Cerebellar cortex (tissue), 1 donor: ENCODE measurements around the gene CASR.
"Not testable (repeated sequence)": the region's sequence is repeated elsewhere in the genome, so short reads cannot be mapped to it uniquely, and the experiment has no call there.

ENCODE experiments used
- DNase-seq: peaks from one replicate; pipeline ENCODE4 v3.0.0-alpha.2; 2015; ENCODE audit warnings: low spot score

CASR gene, protein sequence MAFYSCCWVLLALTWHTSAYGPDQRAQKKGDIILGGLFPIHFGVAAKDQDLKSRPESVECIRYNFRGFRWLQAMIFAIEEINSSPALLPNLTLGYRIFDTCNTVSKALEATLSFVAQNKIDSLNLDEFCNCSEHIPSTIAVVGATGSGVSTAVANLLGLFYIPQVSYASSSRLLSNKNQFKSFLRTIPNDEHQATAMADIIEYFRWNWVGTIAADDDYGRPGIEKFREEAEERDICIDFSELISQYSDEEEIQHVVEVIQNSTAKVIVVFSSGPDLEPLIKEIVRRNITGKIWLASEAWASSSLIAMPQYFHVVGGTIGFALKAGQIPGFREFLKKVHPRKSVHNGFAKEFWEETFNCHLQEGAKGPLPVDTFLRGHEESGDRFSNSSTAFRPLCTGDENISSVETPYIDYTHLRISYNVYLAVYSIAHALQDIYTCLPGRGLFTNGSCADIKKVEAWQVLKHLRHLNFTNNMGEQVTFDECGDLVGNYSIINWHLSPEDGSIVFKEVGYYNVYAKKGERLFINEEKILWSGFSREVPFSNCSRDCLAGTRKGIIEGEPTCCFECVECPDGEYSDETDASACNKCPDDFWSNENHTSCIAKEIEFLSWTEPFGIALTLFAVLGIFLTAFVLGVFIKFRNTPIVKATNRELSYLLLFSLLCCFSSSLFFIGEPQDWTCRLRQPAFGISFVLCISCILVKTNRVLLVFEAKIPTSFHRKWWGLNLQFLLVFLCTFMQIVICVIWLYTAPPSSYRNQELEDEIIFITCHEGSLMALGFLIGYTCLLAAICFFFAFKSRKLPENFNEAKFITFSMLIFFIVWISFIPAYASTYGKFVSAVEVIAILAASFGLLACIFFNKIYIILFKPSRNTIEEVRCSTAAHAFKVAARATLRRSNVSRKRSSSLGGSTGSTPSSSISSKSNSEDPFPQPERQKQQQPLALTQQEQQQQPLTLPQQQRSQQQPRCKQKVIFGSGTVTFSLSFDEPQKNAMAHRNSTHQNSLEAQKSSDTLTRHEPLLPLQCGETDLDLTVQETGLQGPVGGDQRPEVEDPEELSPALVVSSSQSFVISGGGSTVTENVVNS

DNA sequence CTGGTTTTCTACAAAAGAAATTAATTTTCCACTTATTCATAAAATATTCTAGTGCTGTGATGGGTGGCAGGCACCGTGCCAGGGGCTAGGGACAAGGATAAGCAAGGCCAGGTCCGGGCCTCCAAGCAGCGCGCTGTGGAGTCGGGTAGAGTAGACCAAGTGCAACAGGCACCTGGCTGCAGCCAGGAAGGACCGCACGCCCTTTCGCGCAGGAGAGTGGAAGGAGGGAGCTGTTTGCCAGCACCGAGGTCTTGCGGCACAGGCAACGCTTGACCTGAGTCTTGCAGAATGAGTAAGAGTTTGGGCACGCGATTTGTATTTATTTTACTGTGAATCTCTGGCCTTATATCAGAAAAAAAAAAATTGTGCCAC is at the start of gene CASR:
Gene CASR, plus strand, starts transcription at position 148 of the 372 bp plus-strand sequence. CDS start 70,522 bp downstream, outside the sequence.
- DNase-seq: no peak

DNA sequence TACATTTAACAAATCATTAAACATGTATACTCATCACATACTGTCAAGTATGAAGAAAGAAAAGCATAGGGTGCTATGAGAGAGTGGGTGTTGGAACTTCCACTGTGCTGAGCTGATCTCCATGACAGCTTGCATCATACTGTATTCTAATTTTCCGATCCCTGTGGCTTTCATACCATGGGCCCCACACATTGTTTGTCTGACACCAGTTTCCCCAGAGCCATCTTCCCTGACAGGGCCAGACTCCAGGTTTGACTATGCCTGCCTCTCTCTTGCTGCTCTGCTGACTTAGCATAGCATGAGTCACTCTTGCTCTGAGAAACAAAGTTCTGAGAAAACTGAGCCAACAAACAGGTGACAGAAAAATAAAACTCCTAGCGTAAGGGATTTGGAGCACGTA is 37.0 kb upstream of the CASR start:
- no peak for DNase-seq

DNA sequence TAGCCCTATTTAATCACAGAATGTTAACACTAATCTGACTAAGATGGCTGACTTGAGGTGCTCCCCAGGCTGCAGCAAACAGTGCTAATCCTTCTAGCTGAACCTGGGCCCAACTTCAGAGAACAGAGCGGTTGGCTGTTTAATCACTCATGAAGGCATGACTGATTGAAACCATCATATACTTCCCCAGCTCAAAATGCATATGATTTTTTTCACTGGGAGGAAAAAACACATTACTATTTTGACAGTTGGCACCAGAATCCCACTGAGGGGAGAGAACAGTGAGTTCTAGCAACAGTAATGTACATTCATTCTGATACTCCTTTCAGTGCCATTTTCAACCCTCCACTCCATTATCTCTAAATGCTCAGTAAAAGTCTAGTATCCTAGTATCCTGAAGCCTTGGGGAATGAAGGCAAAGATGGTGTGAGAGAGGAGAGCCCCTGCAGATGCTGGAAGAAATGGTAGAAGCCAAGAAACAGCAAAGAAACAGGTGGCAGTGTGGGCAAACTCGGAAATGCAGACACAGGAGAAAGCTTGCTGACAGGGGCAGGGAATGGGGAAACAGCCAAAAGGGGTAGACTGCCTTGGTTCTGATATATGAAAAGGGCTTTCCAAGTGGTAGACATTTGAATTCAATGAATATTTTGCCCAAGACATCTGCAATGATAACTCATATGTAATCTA is 34.4 kb upstream of the CASR start:
- DNase-seq: no peak

DNA sequence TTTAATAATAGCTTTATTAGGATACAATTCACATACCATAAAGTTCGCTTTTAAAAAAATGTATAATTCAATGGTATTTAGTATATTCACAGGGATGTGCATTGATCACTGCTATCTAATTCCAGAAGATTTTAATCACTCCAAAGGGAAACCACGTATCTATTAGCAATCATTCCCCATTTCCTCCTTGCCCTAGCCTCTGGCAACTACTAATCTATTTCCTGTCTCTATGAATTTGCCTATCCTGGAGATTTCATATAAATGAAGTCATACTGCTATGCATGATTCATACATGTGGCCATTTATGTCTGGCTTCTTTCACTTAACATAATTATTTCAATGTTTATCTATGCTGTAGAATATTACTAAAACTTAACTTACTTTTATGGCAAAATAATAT is 32.0 kb upstream of the CASR start:
- no peak for DNase-seq

DNA sequence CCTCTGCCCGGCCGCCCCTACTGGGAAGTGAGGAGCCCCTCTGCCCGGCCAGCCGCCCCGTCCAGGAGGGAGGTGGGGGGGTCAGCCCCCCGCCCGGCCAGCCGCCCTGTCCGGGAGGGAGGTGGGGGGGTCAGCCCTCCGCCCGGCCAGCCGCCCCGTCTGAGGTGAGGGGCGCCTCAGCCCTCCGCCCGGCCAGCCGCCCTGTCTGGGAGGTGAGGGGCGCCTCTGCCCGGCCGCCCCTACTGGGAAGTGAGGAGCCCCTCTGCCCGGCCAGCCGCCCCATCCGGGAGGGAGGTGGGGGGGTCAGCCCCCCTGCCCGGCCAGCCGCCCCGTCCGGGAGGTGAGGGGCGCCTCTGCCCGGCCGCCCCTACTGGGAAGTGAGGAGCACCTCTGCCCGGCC is 18.5 kb upstream of the CASR start:
- DNase-seq: not testable (repeated sequence)

DNA sequence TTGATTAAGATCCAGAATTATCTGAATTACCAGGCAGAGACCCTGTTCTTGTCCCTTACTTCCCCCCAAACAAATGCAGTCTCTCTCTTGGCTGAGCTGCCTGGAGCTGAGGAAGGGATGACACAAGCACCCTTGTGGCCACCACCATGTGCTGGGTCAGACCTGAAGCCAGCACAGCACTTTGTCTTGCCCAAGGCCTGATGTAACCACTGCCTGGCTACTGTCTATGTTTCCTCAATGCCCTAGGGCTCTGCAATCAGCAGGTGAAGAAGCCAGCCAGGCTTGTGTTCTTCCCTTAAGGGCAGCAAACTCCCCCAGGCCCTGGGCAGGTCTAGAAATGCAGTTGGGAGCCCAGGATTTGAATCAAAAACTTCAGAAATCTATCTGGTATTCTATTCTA is 15.8 kb upstream of the CASR start:
- no peak for DNase-seq

DNA sequence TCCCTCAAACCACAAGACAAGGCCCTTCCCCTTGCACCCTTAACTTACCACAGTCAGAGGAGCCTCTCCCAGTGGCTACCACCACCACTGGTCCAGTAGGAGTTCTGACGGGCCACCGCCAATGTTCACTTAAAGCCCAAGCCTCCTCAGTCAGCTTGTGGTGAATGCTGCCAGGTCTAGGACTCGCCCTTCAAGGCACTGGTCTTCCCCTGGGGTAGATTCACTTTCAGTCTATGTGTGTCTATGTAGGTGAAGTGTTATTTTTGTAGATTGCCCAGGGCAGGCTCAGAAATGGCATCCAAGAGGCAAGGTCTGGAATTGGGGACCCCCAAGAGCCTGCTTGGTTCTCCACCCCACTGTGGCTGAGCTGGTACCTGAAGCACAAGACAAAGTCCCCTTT is 15.4 kb upstream of the CASR start:
- DNase-seq: no peak

DNA sequence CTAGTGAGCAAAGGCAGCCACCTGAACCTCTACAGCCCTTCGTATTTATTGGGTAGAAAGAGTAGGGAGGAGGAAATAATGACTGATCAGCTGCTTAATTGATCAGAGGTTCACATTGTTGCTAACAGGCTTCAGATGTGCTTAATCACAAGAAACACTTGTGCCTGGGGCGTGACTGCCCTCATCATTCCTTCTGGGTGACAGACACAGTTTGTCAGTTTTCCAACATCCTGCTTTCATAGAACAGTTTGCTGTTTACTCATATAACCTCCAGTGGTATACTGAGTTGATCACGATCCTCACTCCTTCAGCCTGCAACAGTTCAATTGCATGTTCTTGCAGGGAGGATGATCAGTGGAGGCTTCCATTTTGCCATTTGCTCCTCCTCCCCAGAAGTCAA is 13.6 kb upstream of the CASR start:
- DNase-seq: no peak

DNA sequence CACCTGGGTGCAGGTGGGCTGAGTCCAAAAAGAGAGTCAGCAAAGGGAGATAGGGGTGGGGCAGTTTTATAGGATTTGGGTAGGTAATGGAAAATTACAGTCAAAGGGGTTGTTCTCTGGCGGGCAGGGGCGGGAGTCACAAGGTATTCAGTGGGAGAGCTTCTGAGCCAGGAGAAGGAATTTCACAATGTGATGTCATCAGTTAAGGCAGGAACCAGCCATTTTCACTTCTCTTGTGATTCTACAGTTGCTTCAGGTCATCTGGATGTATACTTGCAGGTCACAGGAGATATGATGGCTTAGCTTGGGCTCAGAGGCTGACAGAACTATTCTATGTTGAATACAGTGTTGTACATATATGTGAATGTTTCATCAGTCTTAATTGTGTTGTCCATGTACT is 12.1 kb upstream of the CASR start:
- not testable (repeated sequence) for DNase-seq

DNA sequence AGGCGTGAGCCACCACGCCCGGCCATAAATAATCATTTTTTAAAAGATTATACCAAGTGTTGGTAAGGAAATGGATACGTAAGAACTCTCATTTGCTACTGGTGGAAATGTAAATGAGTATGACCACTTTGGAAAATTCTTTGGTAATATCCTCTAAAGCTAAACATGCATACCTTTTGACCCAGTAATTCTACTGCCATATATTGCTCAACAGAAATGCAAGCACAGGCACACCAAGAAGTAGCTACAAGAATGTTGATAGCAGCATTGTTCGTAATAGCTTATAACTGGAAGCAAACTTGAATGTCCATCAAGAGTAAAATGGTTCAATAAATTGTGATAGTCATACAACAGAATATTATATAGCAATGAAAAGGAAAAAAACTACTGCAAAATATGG is 4.8 kb upstream of the CASR start:
- no peak for DNase-seq

DNA sequence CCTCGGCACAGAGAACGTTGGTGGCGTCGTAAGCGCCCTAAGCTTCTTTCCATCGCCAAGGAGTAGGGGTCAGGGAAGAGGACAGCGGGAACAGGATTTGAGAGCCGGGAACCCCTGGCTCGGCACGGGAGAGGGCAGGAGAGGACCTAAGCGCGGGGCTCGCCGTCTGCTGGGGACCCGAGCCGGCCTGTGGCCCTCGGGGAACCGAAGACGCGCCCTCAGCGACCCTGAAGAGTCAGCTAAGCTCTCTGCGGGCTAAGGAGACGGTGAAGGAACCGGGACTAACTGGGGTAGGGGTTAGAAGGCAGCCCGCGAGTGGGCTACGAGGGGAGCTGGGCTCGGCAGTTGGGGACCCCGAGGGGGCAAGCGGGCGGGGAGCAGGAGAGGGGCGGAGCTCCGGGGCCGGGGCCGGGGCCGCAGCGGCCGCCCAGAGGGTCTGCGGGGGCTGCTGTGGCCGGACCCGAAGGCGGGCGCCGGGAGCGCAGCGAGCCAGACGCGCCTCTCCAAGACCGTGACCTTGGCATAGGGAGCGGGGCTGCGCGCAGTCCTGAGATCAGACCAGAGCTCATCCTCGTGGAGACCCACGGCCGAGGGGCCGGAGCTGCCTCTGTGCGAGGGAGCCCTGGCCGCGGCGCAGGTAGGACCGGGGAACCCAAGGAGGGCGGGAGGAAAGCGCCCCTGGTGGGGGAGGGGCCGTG is 574 bp downstream of the CASR start:
- DNase-seq: no peak

DNA sequence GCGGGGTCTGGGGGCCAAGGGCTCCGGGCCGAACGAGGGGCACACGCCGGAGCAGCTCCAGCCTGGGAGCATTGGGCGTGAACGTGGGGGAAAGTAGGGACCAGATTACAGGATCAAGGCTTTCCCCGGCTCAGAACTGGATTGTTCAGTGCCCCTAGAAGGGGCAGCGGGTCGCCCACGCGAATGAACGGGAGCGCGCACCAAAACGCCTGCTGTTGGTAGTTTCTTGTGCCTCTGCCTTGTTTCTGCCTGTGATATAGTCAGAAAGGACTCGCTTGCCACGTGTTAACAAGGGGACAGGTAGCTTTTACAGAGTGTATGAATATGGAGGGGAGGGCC is 1.1 kb downstream of the CASR start:
- no peak for DNase-seq

DNA sequence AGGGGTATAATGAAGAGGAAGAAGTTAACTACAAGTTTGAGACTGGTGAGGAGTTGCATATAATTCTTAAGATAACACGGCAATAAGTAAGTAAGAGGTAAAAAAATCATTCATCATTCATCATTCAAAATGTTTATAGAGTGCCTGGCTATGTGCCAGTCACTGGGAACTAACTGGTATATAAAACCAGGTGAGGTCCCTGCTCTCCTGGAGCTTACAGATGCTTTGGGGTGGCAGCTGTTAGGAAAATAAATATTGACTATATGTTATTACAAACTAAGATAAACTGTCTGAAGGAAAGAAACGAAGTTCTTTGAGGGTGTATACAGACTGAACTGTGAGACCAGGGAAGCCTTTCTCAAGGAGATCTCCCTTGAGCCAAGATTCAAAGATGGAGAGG is 2.9 kb downstream of the CASR start:
- no peak for DNase-seq

DNA sequence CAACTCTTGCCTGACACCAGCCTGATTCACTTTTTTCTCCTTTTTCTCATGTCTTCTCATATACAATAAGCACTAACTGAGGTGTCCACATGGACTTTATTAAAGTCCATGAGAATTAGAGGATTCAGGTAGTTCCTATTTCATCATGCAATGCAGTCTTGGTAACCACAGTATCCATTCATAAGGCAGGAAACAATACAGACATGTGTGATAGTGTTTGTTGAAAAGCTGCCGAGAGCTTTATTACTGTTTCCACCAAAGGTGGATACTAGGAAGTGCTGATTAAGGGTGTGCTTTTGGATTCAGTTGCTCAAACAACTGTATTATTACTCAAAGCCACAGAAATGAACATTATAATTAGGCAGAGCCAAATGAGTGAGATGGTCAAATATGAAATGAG is 5.3 kb downstream of the CASR start:
- DNase-seq: no peak

DNA sequence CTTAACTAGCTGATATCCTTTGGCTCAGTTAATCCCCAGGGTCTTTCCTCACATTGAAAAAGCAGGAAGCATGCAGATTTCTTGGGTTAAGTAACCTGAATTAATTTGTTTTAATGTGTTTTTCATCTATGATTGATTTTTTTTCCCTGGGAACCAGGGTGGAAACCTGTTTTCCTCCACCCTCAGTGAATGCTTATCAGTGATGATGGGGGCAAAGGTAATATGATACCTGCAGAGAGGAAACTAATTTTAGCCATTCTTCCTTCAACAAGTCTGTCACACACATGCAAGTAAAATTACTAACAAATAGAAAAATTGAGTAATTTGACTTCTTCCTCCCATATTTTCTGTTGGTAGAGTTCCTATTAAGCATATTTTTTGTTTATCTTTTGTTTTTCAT is 5.9 kb downstream of the CASR start:
- no peak for DNase-seq

DNA sequence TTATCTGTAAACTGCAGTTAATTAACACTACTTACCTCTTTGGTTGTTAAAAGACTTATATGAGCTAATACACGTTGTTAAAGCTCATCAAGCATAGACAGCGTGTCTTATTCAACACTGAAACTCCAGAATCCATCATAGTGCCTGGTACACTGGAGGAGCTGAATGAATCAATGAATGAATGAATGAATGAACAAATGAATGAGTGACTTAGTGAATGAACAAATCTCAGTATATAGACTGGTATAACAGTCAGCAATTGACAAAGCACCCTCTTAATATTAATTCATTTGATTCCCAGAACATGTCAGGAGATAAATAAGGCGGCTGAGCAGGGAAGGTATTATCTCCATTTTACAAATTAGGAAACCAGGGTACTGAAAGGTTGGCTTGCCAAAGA is 7.1 kb downstream of the CASR start:
- DNase-seq: no peak

DNA sequence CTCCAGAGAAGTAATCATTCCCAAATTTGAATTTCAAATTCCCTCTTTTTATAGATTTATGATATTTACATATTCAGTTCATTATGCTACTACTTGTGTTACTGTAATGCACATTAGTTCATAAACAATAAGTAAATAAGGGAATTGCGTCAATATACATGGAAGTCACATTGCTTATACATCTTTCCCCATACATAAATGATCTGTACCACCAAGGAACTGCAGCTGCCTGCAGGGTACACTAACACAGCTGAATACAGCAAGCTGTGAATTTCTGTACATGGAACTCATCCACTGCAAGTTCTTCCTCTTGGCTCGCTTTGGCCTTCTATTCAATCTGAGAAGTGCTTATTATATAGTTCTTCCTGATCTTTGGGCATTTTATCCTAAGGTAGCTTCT is 15.5 kb downstream of the CASR start:
- no peak for DNase-seq

DNA sequence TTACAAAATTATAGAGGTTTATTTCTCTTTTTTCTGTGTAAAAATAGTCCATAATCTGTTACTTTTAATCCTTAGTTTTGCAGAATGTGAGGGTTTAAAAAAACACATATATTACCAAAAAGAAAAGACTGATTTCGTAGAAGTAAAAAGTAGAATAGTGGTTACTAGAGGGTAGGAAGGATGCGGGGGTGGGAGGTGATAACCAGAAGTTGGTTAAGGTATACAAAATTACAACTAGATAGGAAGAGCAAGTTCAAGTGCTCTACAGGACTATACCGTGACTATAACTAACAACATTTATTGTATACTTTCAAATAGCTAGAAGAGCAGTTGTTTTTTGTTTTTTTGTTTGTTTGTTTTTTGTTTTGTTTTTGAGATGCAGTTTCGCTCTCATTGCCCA is 16.1 kb downstream of the CASR start:
- DNase-seq: no peak

DNA sequence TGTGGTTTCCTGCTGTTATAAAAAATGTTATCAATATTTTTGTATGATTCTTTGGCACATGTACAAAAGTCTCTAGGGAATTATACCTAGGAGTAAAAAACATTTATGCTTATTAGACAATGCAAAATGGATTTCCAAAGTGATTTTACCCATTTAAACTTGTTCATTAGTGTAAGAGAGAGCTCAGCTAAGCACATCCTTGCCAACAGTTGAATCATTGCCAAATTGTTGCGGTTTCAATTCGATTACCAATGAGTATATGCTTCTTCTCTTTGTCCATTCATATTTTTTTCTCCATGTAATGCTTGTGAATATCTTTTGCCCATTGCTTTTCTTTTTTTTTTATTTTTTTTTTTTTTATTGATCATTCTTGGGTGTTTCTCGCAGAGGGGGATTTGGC is 17.2 kb downstream of the CASR start:
- no peak for DNase-seq

DNA sequence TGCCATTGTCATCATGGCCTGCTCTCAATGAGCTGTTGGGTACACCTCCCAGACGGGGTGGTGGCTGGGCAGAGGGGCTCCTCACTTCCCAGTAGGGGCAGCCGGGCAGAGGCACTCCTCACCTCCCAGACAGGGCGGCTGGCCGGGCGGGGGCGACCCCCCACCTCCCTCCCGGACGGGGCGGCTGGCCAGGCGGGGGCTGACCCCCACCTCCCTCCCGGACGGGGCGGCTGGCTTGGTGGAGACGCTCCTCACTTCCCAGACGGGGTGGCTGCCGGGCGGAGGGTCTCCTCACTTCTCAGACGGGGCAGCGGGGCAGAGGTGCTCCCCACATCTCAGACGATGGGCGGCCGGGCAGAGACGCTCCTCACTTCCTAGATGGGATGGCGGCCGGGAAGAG is 18.0 kb downstream of the CASR start:
- DNase-seq: not testable (repeated sequence)

DNA sequence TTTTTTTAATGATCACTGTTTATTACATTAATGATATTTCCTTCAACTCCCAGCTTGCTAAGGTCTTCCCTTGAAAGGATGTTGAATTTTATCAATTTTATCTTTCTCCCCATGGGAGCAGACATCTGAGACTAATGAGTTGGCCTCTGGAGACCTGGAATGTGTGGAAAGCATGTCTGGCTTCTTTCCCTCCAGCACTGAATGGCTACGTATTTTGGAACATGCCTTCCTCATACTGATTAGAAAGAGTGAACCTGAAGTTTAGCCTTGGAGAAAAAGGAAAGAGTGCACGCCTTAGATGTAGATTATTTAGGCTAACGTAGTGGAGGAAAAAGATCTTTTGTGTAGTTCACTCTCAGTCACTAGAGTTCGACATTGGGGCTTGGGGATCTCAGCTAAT is 25.1 kb downstream of the CASR start:
- no peak for DNase-seq

DNA sequence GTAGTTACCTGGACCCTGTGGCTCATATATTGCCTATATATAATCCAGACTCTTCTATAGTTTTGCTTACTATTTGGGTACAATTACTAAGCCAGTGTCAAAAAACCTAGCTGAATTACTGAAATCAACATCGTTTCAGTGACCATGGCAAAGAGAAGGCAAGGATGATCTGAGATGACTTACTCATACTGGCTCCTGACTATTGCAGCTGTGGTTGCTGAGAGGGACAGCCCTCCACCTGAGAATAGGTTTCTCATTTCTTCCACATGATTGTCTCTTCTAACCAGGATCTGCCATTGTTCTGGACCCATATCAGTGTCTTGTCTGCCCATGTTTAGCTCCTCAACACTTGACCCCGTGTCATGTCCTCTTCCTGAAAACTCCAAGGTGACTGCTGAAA is 30.2 kb downstream of the CASR start:
- DNase-seq: no peak
